Muscle of back (tissue), 11 donors: ENCODE data around the gene KRTAP10-7. TPM values are rescaled to one million over a fixed set of nuclear protein-coding genes. Genes with fewer than 3 reads are reported as not detected.
"Not testable (repeated sequence)": the region's sequence is repeated elsewhere in the genome, so short reads cannot be mapped to it uniquely, and the experiment has no call there.

ENCODE experiments used
- DNase-seq, 3 donors: peaks; one replicate each; pipeline versions ENCODE4 v3.0.0 to v3.0.0-alpha.2; 2013
- polyA plus RNA-seq, 10 donors: library from polyadenylated mRNA; unstranded; fragments of 120-200 nt; gene quantifications; one replicate each; pipeline ENCODE4 v1.2.1, GENCODE V29; 2013; ENCODE audit not compliant: insufficient read length in 10 of 10

The KRTAP10-7 gene
- polyA plus RNA-seq, 10 donors: not detected

DNA sequence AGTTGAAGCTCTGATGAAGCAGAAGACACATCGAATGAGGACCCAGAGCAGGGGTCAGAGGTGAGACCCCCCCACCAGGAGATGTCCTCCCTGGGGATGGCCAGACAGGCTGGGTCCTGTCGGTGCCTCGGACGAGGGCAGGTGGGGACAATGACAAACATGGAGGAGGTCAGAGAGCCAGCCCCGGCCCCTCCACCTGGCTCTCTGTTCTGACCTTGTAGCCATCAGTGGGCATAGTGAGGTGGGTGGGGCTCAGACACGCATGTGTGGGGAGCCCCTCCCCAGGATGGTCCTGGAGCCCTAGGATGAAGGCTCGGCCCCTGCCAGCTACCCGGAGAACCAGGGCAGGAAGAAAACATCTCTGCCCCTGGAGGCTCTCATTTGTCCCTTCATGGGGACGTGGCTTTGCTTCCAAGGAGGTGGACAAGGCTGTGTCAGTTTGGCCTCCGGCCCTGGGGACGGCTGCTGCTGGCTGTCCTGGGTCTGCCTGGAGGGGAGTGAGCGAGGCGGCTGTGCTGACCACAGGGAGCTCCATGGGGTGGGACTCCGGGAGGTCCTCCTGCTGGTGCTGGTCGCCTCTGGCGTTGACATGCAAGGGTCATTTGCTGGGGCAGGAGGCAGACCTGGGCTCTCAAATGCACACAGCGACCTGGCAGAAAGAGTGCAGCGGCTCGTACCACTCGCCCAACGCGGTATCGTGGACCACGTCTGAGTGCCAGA is 10.7 kb upstream of the KRTAP10-7 start:
- DNase-seq: no peak

DNA sequence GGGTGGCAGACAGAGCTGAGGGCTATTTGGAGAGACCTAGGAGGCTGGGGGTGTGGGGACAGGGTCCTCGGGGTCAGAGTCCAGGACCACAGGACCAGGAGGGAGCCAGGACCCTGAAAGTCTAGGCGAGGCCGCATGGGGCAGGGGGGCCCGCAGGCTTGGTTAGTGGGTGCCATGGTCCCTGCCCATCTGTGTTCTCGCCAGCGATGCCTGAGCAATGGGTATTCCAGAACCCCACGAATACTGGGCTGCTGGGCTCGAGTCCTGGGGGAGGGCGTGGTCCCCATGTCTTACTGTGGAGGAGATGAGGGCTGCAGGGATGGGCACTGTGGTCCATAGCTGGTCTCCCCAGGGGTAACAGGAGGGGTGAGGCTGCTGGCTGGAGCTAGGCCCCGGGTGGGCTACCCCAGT is 10.1 kb upstream of the KRTAP10-7 start:
- DNase-seq: no peak

DNA sequence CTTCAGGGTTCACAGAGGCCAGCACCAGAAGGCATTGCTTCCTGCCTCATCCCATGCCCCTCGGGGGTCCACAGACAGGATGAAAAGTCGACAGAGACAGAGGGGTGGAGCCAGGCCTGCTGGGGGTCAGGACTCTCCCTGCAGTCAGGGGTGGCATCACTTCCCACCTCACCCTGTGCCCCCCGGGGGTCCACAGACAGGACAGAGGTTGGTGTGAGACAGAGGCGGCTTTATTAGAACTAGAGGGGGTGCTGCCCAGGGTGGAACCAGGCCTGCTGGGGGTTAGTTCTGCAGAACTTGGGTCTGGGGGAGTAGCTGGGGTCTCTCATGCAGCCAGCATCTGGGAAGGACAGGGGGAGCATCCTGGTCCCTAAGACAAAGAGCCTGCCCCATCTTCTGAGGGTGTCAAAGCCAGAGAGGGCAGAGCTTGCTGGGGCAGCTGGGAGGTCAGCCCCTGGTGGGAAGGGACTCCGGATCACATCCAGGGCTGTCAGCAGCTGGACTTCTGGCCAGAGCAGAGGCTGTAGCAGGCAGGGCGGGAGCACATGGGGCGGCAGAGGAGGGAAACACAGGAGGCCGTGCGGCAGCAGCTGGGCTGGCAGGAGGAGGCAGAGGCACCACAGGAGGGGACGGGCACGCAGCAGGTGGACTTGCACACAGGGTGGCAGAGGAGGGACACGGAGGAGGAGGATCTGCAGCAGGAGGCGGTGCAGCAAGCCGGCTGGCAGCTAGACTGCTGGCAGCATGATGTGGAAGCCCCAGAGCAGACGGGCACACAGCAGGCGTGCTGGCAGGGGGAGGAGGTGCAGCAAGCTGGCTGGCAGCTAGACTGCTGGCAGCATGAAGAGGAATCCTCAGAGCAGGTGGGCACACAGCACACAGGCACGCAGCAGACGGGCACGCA is 9.2 kb upstream of the KRTAP10-7 start:
- DNase-seq: not testable (repeated sequence)

DNA sequence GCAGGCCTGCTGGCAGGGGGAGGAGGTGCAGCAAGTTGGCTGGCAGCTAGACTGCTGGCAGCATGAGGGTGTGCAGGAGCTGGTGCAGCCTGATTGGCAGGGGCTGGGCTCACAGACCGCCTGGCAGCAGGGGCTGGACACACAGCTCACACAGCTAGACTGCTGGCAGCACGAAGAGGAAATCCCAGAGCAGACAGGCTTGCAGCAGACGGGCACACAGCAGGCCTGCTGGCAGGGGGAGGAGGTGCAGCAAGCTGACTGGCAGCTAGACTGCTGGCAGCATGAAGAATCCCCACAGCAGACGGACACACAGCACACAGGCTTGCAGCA is 8.6 kb upstream of the KRTAP10-7 start:
- DNase-seq: not testable (repeated sequence)

DNA sequence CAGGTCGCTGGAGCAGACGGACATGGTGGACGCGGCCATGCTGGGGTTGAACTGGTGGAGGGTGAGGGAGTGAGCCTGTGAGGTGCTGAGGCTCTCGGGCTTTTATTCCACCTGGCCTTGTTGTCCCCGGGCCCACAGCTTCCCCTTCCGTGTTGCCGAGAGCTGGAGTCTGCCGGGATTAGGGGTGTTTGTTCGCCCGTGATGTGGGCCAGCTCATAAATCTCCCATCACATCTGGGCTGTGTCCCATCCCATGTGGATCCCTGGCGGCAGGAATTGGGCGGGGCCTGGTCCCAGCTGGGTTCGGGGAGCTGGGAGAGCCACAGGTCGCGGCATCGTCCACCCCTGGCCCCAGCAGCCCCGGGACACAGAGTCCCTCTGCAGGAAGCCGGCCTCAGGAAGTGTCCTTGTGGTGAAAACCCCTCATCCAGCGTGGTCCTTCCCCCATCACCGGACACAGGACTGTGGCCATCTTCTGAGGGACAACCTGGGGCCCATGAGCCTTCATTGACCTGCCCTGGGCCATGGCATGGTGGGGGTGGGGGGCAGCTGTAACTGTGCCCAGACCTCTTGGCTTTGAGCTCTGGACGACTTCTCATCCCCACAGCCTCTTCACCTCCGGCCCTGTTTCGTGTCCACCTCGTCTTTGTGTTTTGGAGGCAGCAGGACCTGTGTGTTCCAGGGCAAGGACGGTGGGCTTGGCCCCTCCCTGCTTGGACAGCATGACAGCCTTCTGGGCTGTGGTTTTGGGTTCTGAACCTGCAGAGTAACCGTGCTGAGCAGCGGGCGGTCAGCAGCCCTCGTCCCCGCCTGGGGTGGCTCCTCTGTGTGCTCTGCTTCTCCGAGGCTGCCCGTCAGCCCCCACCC is 7.7 kb upstream of the KRTAP10-7 start, which contains the start of gene KRTAP10-6:
Gene KRTAP10-6 (minus strand): TSS at position 60 of the 866 bp plus-strand sequence. CDS start 21 bp downstream, at position 39.
- no peak for DNase-seq

DNA sequence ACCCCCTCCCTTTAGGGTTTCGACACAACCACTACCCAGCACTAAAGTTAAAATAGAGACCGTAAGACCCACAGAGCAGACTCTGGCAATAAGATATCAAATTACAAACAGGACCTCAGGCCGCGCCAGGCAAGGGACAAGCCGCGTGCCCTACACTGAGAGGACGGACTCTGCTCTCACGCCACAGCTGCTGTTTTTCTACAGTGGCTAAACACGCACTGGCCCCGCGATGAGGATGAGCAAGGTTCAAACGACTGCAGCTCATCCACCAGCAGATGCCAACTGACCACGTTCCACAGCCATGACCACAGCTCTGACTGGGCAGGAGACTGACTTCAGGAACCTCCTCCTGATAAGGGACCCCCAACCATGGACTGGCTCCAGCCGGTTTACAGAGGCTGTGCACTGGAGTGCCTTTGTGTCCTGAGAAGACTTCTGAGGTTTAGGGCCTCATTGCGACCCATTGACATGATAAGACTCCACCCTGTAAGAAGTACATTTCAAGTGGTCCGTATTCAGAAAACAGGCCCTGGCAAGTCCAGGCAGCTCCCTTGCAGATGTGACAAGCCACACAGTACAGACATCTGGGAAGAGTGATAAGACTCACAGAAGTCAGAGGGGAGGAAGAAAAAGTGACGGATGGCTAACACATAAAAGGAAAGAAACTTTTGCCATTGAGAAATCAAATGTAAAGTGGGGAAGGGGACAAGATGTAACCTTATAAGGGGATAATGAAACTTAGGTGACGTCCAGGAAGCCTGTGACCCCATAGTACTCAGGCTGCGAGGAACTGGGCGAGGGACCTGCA is 6.6 kb upstream of the KRTAP10-7 start:
- no peak for DNase-seq

DNA sequence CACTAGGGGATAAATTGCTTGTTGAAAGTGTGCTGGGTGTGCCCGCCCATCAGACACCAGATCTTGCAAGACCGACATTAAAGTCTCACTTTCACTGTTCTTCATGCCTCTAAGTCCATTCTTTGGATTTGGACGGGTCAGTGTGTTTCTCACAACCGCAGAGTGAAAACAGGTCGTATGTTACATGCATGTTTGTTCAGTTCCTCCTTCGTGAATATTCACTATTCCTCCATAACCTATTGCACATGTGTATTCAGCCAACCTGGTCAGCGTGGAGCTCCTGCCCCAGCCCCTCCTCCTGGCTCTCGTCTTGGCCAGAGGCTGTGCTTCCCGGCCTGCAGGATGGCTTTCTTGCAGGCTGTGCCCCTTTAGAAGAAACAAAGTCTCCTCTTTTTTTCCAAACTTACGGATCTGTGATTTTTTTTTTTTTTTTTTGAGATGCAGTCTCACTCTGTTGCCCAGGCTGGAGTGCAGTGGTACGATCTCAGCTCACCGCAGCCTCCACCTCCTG is 5.9 kb upstream of the KRTAP10-7 start:
- no peak for DNase-seq

DNA sequence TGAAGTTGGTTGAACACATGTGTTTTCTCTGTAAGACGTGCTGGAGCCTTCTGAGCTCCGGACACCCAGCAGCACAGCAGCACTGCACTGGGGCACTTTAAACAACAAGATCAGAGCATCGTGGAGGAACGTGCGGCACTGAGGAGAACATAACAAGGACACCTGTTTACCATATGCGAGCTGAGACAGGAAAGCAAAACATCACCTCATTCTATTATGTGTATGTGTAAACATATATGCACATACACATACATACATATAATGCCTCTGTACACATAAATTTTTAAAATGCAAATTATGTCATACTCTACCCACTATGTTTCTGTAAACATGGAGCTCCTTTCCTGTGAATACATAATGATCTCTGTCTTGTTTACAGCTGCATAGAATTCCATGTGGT is 4.9 kb upstream of the KRTAP10-7 start:
- DNase-seq: no peak

DNA sequence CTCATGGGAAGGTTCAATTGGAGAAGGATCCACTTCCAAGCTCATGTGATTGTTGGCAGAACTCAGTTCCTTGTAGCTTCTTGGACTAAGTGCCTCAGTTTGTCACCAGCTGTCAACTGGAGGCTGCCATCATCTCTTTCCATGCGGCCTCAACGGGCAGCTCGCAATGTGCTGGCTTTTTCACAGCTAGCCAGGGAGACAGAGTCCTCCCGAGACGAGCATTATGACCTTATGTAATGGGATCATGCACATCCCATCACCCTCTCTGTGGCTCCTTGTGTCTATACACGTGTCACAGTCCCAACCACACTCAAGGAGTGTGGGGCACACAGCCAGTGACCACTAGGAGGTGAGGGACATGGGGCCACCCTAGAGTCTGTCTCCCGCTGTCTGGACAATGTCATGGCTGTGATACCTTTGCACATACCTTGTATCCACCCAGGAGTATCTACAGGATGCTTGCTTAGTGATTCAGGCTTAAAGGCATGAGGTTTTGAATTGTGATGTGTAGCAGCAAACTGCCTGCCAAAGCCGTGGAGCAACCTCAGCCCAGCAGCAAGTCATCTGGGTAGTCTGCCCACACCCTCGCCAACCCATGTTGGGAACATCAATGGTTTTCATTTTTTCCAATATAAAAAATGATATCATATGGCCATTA is 4.2 kb upstream of the KRTAP10-7 start:
- DNase-seq: no peak

DNA sequence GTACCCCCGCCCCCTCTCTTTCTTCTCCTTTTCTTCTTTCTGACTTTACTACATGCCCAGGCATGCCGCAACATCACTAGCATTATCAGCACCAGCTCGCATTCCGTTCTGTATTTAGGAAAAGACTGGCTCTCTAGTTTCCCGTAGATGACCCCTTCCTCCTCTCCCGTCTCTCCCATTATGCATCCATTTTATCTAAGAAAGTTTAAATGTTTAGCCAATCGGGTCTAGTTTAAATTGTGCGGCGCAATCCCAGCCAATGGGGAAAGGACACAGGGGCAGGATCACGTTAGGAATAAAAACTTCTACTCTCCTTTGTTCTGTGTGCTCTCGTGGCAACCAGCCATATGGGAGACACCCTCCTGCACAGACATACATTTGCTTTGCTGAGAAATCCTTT is 2.3 kb upstream of the KRTAP10-7 start:
- DNase-seq: no peak

DNA sequence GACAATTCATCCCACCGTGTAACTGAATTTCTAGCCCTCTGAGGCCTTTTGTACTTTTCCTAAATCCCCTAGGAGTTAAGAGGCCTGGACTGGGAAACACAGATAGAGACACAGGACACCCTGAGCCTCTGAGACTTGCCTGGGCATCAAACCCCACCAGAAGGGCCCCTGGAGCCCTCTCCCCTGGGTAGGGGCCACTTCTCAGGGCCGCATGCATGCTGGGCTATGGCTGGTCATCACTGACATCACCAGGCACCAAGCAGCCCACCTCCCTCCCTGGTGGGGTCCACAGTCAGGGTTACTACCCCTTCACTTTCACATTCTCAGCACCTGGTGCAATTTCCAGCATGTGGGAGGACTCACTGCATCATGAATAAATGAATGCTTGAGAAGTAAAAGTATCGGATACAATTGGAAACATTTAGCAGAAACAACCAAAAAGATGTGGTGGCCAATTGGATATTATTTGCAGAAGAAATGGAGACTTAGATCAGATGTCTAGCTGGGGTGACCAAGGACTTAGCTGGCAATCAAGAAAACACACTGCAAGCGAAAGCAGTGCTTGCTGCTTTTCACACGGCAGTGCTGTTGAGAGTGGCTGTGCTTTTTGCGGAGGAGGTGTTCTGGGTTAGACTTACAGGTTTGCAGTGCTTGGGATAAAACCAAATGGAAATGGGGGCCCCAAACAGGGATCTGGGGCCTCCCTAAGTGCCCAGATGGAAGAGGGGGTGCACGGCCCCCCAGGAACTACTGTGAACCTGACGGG is 950 bp upstream of the KRTAP10-7 start:
- DNase-seq: no peak

DNA sequence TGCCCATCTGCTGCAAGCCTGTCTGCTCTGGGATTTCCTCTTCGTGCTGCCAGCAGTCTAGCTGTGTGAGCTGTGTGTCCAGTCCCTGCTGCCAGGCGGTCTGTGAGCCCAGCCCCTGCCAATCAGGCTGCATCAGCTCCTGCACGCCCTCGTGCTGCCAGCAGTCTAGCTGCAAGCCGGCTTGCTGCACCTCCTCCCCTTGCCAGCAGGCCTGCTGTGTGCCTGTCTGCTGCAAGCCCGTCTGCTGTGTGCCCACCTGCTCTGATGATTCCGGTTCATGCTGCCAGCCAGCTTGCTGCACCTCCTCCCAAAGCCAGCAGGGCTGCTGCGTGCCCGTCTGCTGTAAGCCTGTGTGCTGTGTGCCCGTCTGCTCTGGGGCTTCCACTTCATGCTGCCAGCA is 694 bp downstream of the KRTAP10-7 start:
- not testable (repeated sequence) for DNase-seq

DNA sequence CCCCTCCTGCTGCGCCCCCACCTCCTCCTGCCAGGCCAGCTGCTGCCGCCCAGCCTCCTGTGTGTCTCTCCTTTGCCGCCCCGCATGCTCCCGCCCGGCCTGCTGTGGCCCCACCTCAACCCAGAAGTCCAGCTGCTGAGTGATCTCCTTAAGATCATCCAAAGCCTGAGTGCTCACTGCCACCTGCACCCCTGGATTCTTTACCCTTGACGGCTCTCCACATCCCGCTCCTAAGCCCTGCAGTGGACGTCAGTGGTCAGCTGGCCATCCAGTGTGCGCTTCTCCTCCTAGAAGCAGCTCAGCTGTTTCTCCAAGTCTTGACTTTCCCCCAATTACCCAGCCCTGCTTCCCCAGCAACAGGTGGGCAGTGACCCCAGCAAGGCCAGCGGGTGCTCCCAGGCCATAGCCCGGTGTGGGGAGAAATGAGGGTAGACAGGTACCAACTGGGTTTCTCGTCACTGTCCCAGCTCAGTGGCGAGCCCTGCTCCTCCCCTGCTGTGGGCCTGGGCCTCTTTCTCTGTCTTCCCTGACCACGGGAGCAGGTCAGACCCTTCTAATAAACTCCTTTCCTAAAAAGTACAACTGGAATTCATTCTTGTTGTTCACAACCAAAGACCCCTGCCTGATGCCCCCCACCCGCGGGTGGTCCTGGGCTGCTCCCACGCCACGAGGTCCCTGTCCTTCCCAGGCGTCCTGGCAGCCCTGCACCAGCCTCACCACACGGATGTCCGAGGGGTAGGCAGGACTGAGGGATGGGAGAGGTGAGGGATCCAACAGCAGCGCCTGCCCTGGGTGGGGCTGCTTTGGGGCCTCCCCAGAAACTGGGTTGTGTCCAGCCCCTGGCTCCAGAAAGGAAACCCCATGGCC is 1.4 kb downstream of the KRTAP10-7 start:
- no peak for DNase-seq

DNA sequence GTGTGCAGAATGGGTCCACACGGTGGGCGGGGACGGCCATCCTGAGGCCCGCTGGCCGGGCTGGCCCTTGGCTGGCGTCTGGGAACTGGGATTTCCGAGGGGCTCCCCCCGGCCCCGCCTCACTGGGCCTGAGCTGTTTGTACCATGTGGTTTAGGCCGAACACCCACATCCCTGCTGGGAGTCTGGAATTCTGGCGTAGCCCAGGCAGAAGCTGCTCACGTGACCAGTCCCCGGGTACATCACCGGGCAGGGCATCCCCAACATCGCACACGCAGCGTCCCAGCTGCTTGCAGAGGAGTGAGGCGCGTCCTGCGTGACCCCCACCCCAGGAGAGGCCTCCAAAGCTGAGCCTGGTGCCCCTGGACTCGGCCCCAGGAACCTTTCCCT is 2.1 kb downstream of the KRTAP10-7 start:
- no peak for DNase-seq

DNA sequence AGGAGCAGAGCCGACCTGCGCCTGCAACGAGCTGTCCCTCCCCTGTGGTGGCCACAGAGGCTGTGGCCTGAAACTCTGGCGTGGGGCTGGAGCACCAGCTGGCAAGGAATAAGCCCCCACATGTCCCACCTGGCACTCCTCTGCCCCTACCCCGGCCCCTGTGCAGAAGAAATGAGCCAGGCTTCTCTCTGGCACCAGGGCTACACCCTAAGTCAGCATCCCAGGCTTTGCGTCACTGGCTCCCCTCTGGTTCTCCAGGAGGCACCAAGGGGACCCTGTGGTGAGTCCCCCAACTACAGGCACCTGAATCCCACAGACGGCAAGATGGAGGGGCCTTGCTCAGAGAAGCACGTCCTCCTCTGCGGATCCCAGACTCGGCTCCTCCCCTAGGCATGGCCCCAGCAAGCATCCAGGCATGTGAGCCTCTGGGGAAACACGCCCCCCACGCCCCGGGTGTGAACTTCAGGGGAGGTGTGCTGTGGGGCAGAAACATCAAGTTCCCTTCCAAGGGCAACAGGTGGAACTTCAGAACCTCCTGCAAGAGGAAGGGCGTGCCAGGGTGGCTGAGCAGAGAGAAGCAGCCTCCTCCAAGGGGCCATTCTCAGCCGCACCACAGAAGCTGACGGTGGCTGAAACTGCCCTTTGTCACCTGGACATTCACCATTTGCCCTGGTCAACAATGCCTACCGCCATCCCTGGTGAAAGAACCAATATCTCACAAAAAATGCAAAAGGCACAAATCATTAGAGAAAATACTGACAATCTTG is 2.9 kb downstream of the KRTAP10-7 start:
- DNase-seq: no peak

DNA sequence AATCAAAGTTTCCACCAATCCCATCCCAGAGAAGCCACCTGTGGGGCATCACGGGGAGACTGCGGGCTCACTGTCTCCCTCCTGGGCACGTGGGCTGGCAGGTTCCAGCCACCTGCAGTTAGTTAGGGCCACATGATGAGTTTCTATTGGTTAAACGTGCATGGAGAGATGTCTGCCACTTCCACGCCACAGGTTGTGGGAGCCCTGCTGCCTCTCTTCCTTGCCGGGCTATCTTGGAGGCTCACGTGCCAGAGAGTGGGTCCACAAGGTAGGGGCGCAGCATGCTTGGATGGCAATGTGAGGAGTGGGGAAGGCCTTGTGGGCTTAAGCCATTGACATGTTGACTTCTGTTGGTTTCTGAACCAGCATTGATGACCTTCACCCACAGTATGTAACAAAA is 3.5 kb downstream of the KRTAP10-7 start:
- no peak for DNase-seq

DNA sequence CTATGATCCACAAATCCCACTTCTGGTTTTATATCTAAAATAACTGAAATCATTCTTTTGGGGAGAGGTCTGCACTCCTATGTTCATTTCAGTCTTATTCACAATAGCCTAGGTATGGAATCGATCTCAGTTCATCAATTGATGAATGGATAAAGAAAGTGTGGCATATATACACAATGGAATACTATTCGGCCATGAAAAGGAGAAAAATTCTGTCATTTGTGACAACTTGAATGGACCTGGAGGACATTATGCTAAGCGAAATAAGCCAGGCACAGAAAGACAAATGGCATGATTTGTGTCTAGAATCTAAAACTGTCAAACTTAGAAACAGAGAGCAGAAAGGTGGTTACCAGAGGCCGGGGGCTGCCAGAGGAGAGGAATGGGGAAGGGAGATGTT is 6.1 kb downstream of the KRTAP10-7 start:
- DNase-seq: no peak

DNA sequence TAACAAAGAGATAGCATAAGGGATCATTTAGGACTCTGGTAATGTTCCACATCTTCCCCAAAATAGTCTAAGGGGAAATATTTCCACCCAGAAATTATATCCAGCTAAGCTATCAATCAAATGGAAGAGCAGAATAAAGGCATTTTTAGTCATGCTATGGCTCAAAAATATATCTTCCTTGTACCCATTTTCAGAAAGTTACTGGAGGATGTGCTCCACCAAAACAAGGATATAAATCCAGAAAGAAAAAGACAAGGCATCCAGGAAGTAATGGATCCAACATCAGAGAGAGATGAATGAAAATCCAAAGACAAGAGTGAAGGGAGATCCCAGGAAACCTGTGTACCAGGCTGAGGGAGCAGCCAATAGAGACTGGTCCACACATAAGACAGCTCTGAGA is 8.8 kb downstream of the KRTAP10-7 start:
- no peak for DNase-seq
